HepG2 (cell line): ENCODE measurements around the gene TCAP. TPM values are rescaled to one million over a fixed set of nuclear protein-coding genes. Genes with fewer than 3 reads are reported as not detected.

Source experiments
- HIVEP1 ChIP-seq: sonication (generic); formaldehyde crosslinking; IDR thresholded peaks from 2 replicates; pipeline ENCODE4 v1.4.0; 2020; ENCODE audit warnings: mild to moderate bottlenecking, missing genetic modification reagents
- HNRNPL ChIP-seq: fragments of 200-400 bp; formaldehyde crosslinking; IDR thresholded peaks from 2 replicates; pipeline ENCODE4 v1.6.1; 2017; ENCODE audit warnings: mild to moderate bottlenecking, low read depth, low read length
- KDM2A ChIP-seq: sonication (generic); formaldehyde crosslinking; IDR thresholded peaks from 2 replicates; pipeline ENCODE4 v1.4.0; 2020; ENCODE audit warnings: low read depth, missing genetic modification reagents, borderline replicate concordance
- NONO ChIP-seq, 2 experiments: fragments of 450-650 bp in 1 of 2; sonication (generic) in 1 of 2; formaldehyde crosslinking in 1 of 2; IDR thresholded peaks in 1 of 2; conservative IDR thresholded peaks in 1 of 2; 2 replicates each; pipeline versions ENCODE4 v1.6.1 to v1.8.0; 2017 to 2022; ENCODE audit warnings: mild to moderate bottlenecking in 1 of 2, missing genetic modification reagents in 1 of 2, moderate library complexity in 1 of 2
- ZBTB14 ChIP-seq: sonication (generic); formaldehyde crosslinking; IDR thresholded peaks from 2 replicates; pipeline ENCODE4 v1.4.0; 2020; ENCODE audit warnings: missing genetic modification reagents
- ZBTB26 ChIP-seq: IDR thresholded peaks from 2 replicates; pipeline ENCODE4 v1.6.1; 2016; ENCODE audit warnings: missing compliant biosample characterization, missing genetic modification reagents, borderline replicate concordance
- ZBTB33 ChIP-seq: sonication (generic); formaldehyde crosslinking; IDR thresholded peaks from 2 replicates; pipeline ENCODE4 v1.4.0; 2020; ENCODE audit warnings: missing genetic modification reagents
- ZNF562 ChIP-seq: sonication (generic); formaldehyde crosslinking; IDR thresholded peaks from 2 replicates; pipeline ENCODE4 v1.8.0; 2022; ENCODE audit warnings: missing genetic modification reagents, borderline replicate concordance
- polyA plus RNA-seq, 8 experiments: library from polyadenylated mRNA; depleted of rRNA in 3 of 8; stranded (reverse) in 7 of 8; unstranded in 1 of 8; fragments of >200 nt; fragmentation: Illumina TruSeq in 4 of 8; extraction: Trizol in 4 of 8; gene quantifications; 2 replicates each; pipeline versions ENCODE4 v1.2.1 to v1.2.3, GENCODE V29; 2011 to 2016; ENCODE audit warnings: low read depth in 4 of 8, missing spikeins in 1 of 8, mixed read lengths in 1 of 8; ENCODE audit not compliant: insufficient read depth in 1 of 8
- total RNA-seq, 5 experiments: library from RNA; depleted of rRNA; stranded (reverse); fragments of >200 nt; fragmentation: Illumina TruSeq; extraction: Trizol; gene quantifications; 2 replicates each; pipeline ENCODE4 v1.2.3, GENCODE V29; 2016; ENCODE audit warnings: low read depth in 1 of 5

The TCAP gene
- total and polyA plus RNA-seq, 2 of the 13 experiments (the other 11 are each of a cell fraction or from before 2014, with no cell fraction given) = 0.24 to 0.65 TPM

- TF ChIP-seq ZBTB26 (no peak), ZNF562 (no peak), HNRNPL (peak; percentile 92), ZBTB14 (CRISPR knock-in tag) (no peak), KDM2A (CRISPR knock-in tag) (peak; percentile 30; the same call in 1 of the 2 replicates), ZBTB33 (CRISPR knock-in tag) (peak; percentile 37; the same call in 1 of the 2 replicates), NONO (IDR thresholded peaks at IDR 0.05) (no peak), NONO (CRISPR knock-in tag; conservative IDR thresholded peaks at IDR 0.05) (no peak), HIVEP1 (CRISPR knock-in tag) (peak; percentile 12; the same call in 1 of the 2 replicates)
Measured at GRCh38 chr17:39665642-39666224, 584 bp downstream of the TCAP start (continued).
